OCI-LY7 (cell line): ENCODE data around the gene SEC23IP. TPM values are rescaled to one million over a fixed set of nuclear protein-coding genes. Genes with fewer than 3 reads are reported as not detected.

ENCODE experiments used
- BruUV-seq: library from RNA; stranded (reverse); fragments of 400-500 nt; replicated peaks from 2 replicates; lab custom pipeline; 2021; lab: Mats Ljungman, UMichigan
- CTCF ChIA-PET: fragments of 300-600 bp; sonication (Branson Sonifier 250); formaldehyde crosslinking; loops from one replicate; lab custom pipeline; 2022; ENCODE audit warnings: antibody characterized with exemption; ENCODE audit not compliant: unreplicated experiment; lab: Charles Lee
- POLR2A ChIA-PET: fragments of 300-600 bp; sonication (Branson Sonifier 250); formaldehyde crosslinking; loops from one replicate; lab custom pipeline; 2022; ENCODE audit warnings: antibody characterized with exemption; lab: Charles Lee
- DNase-seq: peaks from one replicate; pipeline ENCODE4 v3.0.0-alpha.2; 2015; ENCODE audit warnings: low spot score
- H2AFZ ChIP-seq: fragments of 200-600 bp; sonication (generic), shearing (Covaris generic); 2 replicates; pipeline ENCODE4 v1.6.1; 2014; ENCODE audit warnings: mild to moderate bottlenecking, antibody characterized with exemption, low read length, moderate library complexity
- H3K27ac ChIP-seq: fragments of 200-600 bp; sonication (generic); 2 replicates; pipeline ENCODE4 v1.5.1; 2014; ENCODE audit warnings: mixed run types, low read depth, mild to moderate bottlenecking, moderate library complexity, low read length, inconsistent platforms; ENCODE audit not compliant: poor library complexity, severe bottlenecking
- H3K36me3 ChIP-seq: fragments of 200-600 bp; sonication (generic); 2 replicates; pipeline ENCODE4 v1.6.1; 2014; ENCODE audit warnings: mild to moderate bottlenecking, antibody characterized with exemption, low read length, moderate library complexity, mixed read lengths; ENCODE audit not compliant: insufficient read depth
- H3K4me1 ChIP-seq: fragments of 200-600 bp; sonication (generic); 2 replicates; pipeline ENCODE4 v1.5.1; 2014; ENCODE audit warnings: mild to moderate bottlenecking, low read length; ENCODE audit not compliant: insufficient read depth, poor library complexity, severe bottlenecking
- H3K4me2 ChIP-seq: fragments of 200-600 bp; sonication (generic); 2 replicates; pipeline ENCODE4 v1.6.1; 2014; ENCODE audit warnings: mild to moderate bottlenecking, low read length
- H3K4me3 ChIP-seq: fragments of 200-600 bp; sonication (generic); 2 replicates; pipeline ENCODE4 v1.5.1; 2014; ENCODE audit warnings: mild to moderate bottlenecking, low read depth, low read length; ENCODE audit not compliant: poor library complexity, severe bottlenecking
- H3K79me2 ChIP-seq: fragments of 200-600 bp; sonication (generic); 2 replicates; pipeline ENCODE4 v1.6.1; 2016; ENCODE audit warnings: low read depth, mild to moderate bottlenecking, low read length, moderate library complexity, mixed read lengths; ENCODE audit not compliant: insufficient read depth
- H3K9me2 ChIP-seq: fragments of 200-600 bp; sonication (generic); 2 replicates; pipeline ENCODE4 v1.6.1; 2016; ENCODE audit warnings: mild to moderate bottlenecking, low read length, mixed read lengths; ENCODE audit not compliant: insufficient read depth
- H3K9me3 ChIP-seq: fragments of 200-600 bp; sonication (generic); 2 replicates; pipeline ENCODE4 v1.6.1; 2014; ENCODE audit warnings: mild to moderate bottlenecking, mixed run types, low read length, mixed read lengths
- H4K20me1 ChIP-seq: fragments of 200-600 bp; sonication (generic); 2 replicates; pipeline ENCODE4 v1.6.1; 2014; ENCODE audit warnings: mild to moderate bottlenecking, antibody characterized with exemption, low read length, moderate library complexity, mixed read lengths; ENCODE audit not compliant: insufficient read depth
- EZH2phosphoT487 ChIP-seq: fragments of 200-600 bp; sonication (generic); IDR thresholded peaks from 2 replicates; pipeline ENCODE4 v1.6.1; 2018; ENCODE audit warnings: low read depth, borderline replicate concordance, mild to moderate bottlenecking, mixed run types, antibody characterized with exemption, low read length, moderate library complexity, mixed read lengths
- intact Hi-C: fragments of 100-400 bp; cut with micrococcal nuclease; formaldehyde crosslinking; loops from one replicate; pipeline ENCODE4 v1.10.0; 2022; ENCODE audit not compliant: unreplicated experiment
- total RNA-seq, 2 experiments: library from RNA; depleted of rRNA in 1 of 2; stranded (reverse); fragments of >200 nt in 1 of 2; shearing (Covaris generic) in 1 of 2; gene quantifications; 2 replicates each; pipeline ENCODE4 v1.2.3, GENCODE V29; 2014 to 2022
- TF ChIP-seq, protein P1 (sequence below): fragments of 200-600 bp; sonication (generic); conservative IDR thresholded peaks from 2 replicates; pipeline ENCODE4 v1.5.1; 2014; ENCODE audit warnings: mild to moderate bottlenecking, antibody characterized with exemption, low read length, moderate library complexity, mixed read lengths

SEC23IP gene
- total RNA-seq, 2 experiments from 2014 or later, result 19.9 to 61.3 TPM

DNA sequence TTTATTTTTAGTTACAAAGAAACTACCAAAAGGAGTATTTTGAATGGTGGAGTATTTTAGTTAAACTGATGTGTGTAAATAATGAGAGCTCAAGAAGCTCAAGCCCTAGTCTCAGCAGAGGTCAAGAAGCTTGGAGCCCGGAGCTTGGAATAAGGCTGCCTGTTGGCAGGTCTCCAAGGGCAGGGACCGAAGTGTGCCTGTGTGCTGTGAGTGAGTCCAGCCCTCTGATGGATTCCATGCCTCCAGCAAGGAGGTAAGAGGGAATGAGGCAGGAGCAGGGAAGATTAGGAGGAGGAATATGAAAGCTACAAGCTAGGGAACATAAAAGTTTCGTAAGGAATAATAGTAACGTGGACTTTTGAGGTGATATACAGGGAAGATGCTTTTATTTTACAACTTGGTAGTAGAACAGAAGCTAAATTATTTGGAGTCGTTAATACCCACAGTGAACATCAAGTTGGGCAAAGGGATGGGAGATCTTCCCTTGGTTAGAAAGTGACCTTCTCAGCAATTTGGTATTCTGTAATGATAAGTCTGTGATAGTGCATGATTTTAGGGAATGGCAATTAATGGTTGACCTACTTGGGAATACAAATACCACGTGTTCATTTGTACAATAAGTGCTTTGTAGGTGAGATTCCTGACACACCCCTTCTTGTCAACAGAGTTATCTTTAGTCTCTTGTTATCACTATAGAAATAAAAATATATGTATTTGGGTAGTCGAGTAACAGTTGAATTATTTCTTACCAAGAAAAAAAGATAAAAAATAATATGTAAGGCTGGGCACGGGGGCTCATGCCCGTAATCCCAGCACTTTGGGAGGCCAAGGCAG is 4.6 kb downstream of the SEC23IP start:
- H4K20me1 ChIP-seq, result peaks cover 6% of the 10 kb centered on the region; the same call in 1 of the 2 replicates
- no peak for TF ChIP-seq EZH2phosphoT487
- TF ChIP-seq, protein P1, sequence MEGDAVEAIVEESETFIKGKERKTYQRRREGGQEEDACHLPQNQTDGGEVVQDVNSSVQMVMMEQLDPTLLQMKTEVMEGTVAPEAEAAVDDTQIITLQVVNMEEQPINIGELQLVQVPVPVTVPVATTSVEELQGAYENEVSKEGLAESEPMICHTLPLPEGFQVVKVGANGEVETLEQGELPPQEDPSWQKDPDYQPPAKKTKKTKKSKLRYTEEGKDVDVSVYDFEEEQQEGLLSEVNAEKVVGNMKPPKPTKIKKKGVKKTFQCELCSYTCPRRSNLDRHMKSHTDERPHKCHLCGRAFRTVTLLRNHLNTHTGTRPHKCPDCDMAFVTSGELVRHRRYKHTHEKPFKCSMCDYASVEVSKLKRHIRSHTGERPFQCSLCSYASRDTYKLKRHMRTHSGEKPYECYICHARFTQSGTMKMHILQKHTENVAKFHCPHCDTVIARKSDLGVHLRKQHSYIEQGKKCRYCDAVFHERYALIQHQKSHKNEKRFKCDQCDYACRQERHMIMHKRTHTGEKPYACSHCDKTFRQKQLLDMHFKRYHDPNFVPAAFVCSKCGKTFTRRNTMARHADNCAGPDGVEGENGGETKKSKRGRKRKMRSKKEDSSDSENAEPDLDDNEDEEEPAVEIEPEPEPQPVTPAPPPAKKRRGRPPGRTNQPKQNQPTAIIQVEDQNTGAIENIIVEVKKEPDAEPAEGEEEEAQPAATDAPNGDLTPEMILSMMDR, result no peak
- H3K27ac ChIP-seq, result no peak overlapping the region
- H3K4me3 ChIP-seq, result no peak overlapping the region
- CTCF ChIA-PET, result no interaction called here
- H3K9me3 ChIP-seq, result no peaks in the 10 kb centered on the region
- peaks cover 11% of the 10 kb centered on the region for H3K4me1 ChIP-seq
- no peak for DNase-seq
- peaks cover 84% of the 10 kb centered on the region for H3K79me2 ChIP-seq
- peaks cover 51% of the 10 kb centered on the region for H3K36me3 ChIP-seq
- intact Hi-C loops, result no loop called here
- POLR2A ChIA-PET, result interaction anchor here (0.7 to 1.5 kb wide), 3 partner anchors 8 to 170 kb away, joined by 3 to 6 read pairs (median 3); no protein-coding TSS in a partner anchor
- no peak overlapping the region for H2AFZ ChIP-seq
- H3K9me2 ChIP-seq, result no peaks in the 10 kb centered on the region
- H3K4me2 ChIP-seq, result no peak overlapping the region
- no TSS peak for BruUV-seq

DNA sequence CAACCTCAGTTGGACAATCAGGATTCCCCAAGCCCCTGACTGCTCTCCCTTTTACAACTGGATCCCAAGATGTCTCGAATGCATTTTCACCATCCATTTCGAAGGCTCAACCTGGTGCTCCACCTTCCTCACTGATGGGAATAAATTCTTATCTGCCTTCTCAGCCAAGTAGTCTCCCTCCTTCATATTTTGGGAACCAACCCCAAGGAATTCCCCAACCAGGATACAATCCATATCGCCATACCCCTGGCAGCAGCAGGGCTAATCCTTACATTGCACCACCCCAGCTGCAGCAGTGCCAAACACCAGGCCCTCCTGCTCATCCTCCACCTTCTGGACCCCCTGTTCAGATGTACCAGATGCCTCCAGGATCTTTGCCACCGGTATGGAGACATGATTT is 6.0 kb downstream of the SEC23IP start:
- Histone ChIP-seq H3K27ac (no peak overlapping the region), H3K9me2 (no peaks in the 10 kb centered on the region), H2AFZ (no peak overlapping the region), H3K79me2 (peaks cover 76% of the 10 kb centered on the region), H3K4me2 (no peak overlapping the region), H3K4me3 (no peak overlapping the region), H3K36me3 (peaks cover 65% of the 10 kb centered on the region), H4K20me1 (peaks cover 5% of the 10 kb centered on the region; the same call in 1 of the 2 replicates), H3K9me3 (no peaks in the 10 kb centered on the region), H3K4me1 (peaks cover 10% of the 10 kb centered on the region)
- no peak for DNase-seq
- CTCF ChIA-PET, result no interaction called here
- no TSS peak for BruUV-seq
- TF ChIP-seq EZH2phosphoT487, result no peak
- TF ChIP-seq, protein P1, result no peak
- POLR2A ChIA-PET, result no interaction called here
- intact Hi-C loops, result no loop called here
